Measurements from ENCODE around the gene ENAH. TPM values are rescaled to one million over a fixed set of nuclear protein-coding genes. Genes with fewer than 3 reads are reported as not detected.
"Not testable (repeated sequence)": the region's sequence is repeated elsewhere in the genome, so short reads cannot be mapped to it uniquely, and the experiment has no call there.

The ENAH gene
- total RNA-seq, 1 donor from 2014 or later = 749 TPM

DNA sequence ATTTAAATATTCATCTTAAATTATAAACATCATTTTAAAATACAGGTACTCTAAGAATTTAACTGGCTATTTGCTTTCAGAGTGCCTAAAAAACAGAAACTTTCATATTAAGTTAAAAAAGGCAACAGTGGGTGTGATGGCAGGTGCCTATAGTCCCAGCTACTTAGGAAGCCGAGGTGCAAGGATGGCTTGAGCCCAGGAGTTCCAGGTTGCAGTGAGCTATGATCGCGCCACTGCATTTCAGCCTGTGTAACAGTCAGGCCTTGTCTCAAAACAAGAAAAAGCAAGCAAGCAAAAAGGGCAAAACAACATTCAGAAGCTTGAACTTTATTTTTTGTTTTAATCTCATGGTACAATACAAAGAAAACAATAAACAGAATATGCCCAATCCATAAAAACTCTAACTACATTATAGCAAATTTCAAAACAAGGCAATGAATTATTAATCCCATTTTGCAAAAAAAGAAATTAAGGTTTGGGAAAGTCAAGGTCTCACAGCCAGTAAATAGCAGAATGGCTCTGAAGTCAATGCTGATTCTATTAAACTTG lies 15.2 kb downstream of the ENAH start:
- TF ChIP-seq, protein P1, sequence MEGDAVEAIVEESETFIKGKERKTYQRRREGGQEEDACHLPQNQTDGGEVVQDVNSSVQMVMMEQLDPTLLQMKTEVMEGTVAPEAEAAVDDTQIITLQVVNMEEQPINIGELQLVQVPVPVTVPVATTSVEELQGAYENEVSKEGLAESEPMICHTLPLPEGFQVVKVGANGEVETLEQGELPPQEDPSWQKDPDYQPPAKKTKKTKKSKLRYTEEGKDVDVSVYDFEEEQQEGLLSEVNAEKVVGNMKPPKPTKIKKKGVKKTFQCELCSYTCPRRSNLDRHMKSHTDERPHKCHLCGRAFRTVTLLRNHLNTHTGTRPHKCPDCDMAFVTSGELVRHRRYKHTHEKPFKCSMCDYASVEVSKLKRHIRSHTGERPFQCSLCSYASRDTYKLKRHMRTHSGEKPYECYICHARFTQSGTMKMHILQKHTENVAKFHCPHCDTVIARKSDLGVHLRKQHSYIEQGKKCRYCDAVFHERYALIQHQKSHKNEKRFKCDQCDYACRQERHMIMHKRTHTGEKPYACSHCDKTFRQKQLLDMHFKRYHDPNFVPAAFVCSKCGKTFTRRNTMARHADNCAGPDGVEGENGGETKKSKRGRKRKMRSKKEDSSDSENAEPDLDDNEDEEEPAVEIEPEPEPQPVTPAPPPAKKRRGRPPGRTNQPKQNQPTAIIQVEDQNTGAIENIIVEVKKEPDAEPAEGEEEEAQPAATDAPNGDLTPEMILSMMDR (IDR thresholded peaks at IDR 0.05; ENCODE audit: insufficient read depth, low read depth, low read length) = no peak
- no peak for TF ChIP-seq EZH2 (IDR thresholded peaks at IDR 0.05; ENCODE audit: insufficient read depth, low read length)
- no peak overlapping the region for H2AFZ ChIP-seq (ENCODE audit: low read depth, low read length)
- H3K36me3 ChIP-seq (ENCODE audit: insufficient read depth, low read length) = peaks cover 19% of the 10 kb centered on the region
- H3K9me3 Mint-ChIP-seq (ENCODE audit: unreplicated experiment) = no peaks in the 10 kb centered on the region
- no peak for DNase-seq (ENCODE audit: low read depth)
- no peaks in the 10 kb centered on the region for H3K27me3 Mint-ChIP-seq (ENCODE audit: low read depth, unreplicated experiment)
- no peaks in the 10 kb centered on the region for H3K27me3 ChIP-seq (ENCODE audit: insufficient read depth, low read length)
- H3K4me3 Mint-ChIP-seq (ENCODE audit: unreplicated experiment) = no peak overlapping the region
- H3K4me1 Mint-ChIP-seq (ENCODE audit: low read depth, unreplicated experiment) = peaks cover 59% of the 10 kb centered on the region
- H3K36me3 Mint-ChIP-seq (ENCODE audit: low read depth, unreplicated experiment) = peaks cover 22% of the 10 kb centered on the region
- no peak overlapping the region for H3K27ac ChIP-seq (ENCODE audit: low read depth, low read length)
- H3K79me2 ChIP-seq (ENCODE audit: insufficient read depth, low read length) = peaks cover 99% of the 10 kb centered on the region
- no peak for FAIRE-seq
- no peak overlapping the region for H3K4me2 ChIP-seq (ENCODE audit: low read length)
- peaks cover 92% of the 10 kb centered on the region for H4K20me1 ChIP-seq (ENCODE audit: insufficient read depth, low read length)
- no peaks in the 10 kb centered on the region for H3K9me3 ChIP-seq (ENCODE audit: insufficient read depth, low read depth, low read length)
- no peak overlapping the region for H3K9ac ChIP-seq (ENCODE audit: low read length)
- no peaks in the 10 kb centered on the region for H3K4me1 ChIP-seq (ENCODE audit: insufficient read depth, low read length)
- no peak overlapping the region for H3K4me3 ChIP-seq (ENCODE audit: insufficient read depth, low read depth, low read length)
- no peak overlapping the region for H3K27ac Mint-ChIP-seq (ENCODE audit: unreplicated experiment)

DNA sequence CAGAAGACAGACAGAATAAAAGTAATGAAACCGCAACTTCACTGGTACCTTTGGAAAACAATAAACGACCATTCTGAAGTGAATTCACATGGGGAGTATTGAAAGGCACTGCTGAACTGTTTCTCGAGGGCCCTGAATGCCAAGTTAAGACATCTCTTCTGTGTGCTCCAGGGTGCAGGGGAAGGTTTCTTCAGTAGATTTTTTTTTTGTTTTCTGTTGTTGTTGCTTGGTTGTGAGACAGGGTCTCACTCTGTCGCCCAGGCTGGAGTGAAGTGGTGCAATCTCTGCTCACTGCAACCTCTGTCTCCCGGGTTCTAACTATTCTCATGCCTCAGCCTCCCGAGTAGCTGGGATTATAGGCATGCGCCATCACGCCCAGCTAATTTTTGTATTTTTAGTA lies 15.9 kb downstream of the ENAH start:
- not testable (repeated sequence) for H3K4me1 ChIP-seq (ENCODE audit: insufficient read depth, low read length); H3K4me3 ChIP-seq (ENCODE audit: insufficient read depth, low read depth, low read length); H3K9ac ChIP-seq (ENCODE audit: low read length); H3K27me3 Mint-ChIP-seq (ENCODE audit: low read depth, unreplicated experiment); DNase-seq (ENCODE audit: low read depth); H3K27ac ChIP-seq (ENCODE audit: low read depth, low read length); H2AFZ ChIP-seq (ENCODE audit: low read depth, low read length); H3K9me3 ChIP-seq (ENCODE audit: insufficient read depth, low read depth, low read length); FAIRE-seq; H3K9me3 Mint-ChIP-seq (ENCODE audit: unreplicated experiment); H3K4me2 ChIP-seq (ENCODE audit: low read length); H3K27me3 ChIP-seq (ENCODE audit: insufficient read depth, low read length)
- peaks cover 99% of the 10 kb centered on the region for H3K79me2 ChIP-seq (ENCODE audit: insufficient read depth, low read length)
- peaks cover 14% of the 10 kb centered on the region for H3K36me3 ChIP-seq (ENCODE audit: insufficient read depth, low read length)
- Mint-ChIP-seq H3K4me1 (ENCODE audit: low read depth, unreplicated experiment) (peaks cover 56% of the 10 kb centered on the region), H3K27ac (ENCODE audit: unreplicated experiment) (peak overlapping the region; percentile 1), H3K36me3 (ENCODE audit: low read depth, unreplicated experiment) (peaks cover 25% of the 10 kb centered on the region), H3K4me3 (ENCODE audit: unreplicated experiment) (peak overlapping the region; percentile 51)
- H4K20me1 ChIP-seq (ENCODE audit: insufficient read depth, low read length) = peaks cover 92% of the 10 kb centered on the region

DNA sequence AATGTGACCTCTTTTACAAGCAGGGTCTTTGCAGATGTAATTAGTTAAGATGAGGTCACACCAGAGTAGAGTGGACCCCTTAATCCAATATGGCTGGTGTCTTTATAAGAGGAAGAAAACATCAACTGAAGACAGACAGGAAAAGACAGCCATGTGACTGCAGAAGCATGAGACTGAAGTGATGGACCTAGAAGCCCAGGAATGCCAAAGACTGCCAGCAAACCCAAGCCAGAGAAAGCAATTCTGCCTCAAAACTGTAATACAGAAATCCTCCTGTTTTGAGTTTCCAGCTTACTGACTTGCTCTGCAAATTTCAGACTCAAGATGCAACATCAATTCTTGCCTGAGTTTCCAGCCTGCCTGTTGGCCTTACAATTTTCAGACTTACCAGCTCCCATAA lies 17.3 kb downstream of the ENAH start:
- Histone ChIP-seq H3K4me2 (ENCODE audit: low read length) (no peak overlapping the region), H2AFZ (ENCODE audit: low read depth, low read length) (no peak overlapping the region), H3K4me1 (ENCODE audit: insufficient read depth, low read length) (no peaks in the 10 kb centered on the region), H4K20me1 (ENCODE audit: insufficient read depth, low read length) (peaks cover 95% of the 10 kb centered on the region), H3K27me3 (ENCODE audit: insufficient read depth, low read length) (no peaks in the 10 kb centered on the region), H3K27ac (ENCODE audit: low read depth, low read length) (no peak overlapping the region), H3K79me2 (ENCODE audit: insufficient read depth, low read length) (peaks cover 100% of the 10 kb centered on the region), H3K36me3 (ENCODE audit: insufficient read depth, low read length) (peaks cover 14% of the 10 kb centered on the region), H3K4me3 (ENCODE audit: insufficient read depth, low read depth, low read length) (no peak overlapping the region), H3K9ac (ENCODE audit: low read length) (no peak overlapping the region), H3K9me3 (ENCODE audit: insufficient read depth, low read depth, low read length) (no peaks in the 10 kb centered on the region)
- TF ChIP-seq, protein P1 (IDR thresholded peaks at IDR 0.05; ENCODE audit: insufficient read depth, low read depth, low read length) = no peak
- TF ChIP-seq EZH2 (IDR thresholded peaks at IDR 0.05; ENCODE audit: insufficient read depth, low read length) = no peak
- Mint-ChIP-seq H3K36me3 (ENCODE audit: low read depth, unreplicated experiment) (peaks cover 27% of the 10 kb centered on the region), H3K9me3 (ENCODE audit: unreplicated experiment) (no peaks in the 10 kb centered on the region), H3K4me1 (ENCODE audit: low read depth, unreplicated experiment) (peaks cover 65% of the 10 kb centered on the region), H3K27ac (ENCODE audit: unreplicated experiment) (peak overlapping the region; percentile 64), H3K27me3 (ENCODE audit: low read depth, unreplicated experiment) (no peaks in the 10 kb centered on the region), H3K4me3 (ENCODE audit: unreplicated experiment) (peak overlapping the region; percentile 64)
- DNase-seq (ENCODE audit: low read depth) (no peak), FAIRE-seq (no peak)

DNA sequence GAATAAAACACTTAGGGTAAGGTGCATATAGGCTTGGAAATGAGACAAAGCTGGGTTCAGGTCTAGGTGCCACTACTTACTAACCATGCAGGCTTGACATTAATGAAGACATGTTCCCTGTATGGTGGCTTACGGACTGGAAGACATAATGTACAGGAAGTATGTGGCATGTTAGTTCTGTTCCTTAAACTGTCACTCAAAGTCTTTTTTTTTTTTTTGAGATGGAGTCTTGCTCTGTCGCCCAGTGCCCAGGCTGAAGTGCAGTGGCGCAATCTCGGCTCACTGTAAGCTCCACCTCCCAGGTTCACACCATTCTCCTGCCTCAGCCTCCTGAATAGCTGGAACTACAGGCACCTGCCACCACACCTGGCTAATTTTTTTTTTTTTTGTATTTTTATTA lies 20.1 kb downstream of the ENAH start:
- peaks cover 17% of the 10 kb centered on the region for H3K36me3 Mint-ChIP-seq (ENCODE audit: low read depth, unreplicated experiment)
- H3K9ac ChIP-seq (ENCODE audit: low read length) = not testable (repeated sequence)
- H3K79me2 ChIP-seq (ENCODE audit: insufficient read depth, low read length) = peaks cover 100% of the 10 kb centered on the region

More for the DNA sequence above, 20.1 kb downstream of the ENAH start:
- not testable (repeated sequence) for H3K4me1 ChIP-seq (ENCODE audit: insufficient read depth, low read length); DNase-seq (ENCODE audit: low read depth); H3K4me3 Mint-ChIP-seq (ENCODE audit: unreplicated experiment); H3K4me3 ChIP-seq (ENCODE audit: insufficient read depth, low read depth, low read length); H3K9me3 Mint-ChIP-seq (ENCODE audit: unreplicated experiment); H3K27ac Mint-ChIP-seq (ENCODE audit: unreplicated experiment); FAIRE-seq; H3K27me3 ChIP-seq (ENCODE audit: insufficient read depth, low read length); H3K27ac ChIP-seq (ENCODE audit: low read depth, low read length); H3K4me2 ChIP-seq (ENCODE audit: low read length); H2AFZ ChIP-seq (ENCODE audit: low read depth, low read length); H3K27me3 Mint-ChIP-seq (ENCODE audit: low read depth, unreplicated experiment); H3K36me3 ChIP-seq (ENCODE audit: insufficient read depth, low read length); H3K9me3 ChIP-seq (ENCODE audit: insufficient read depth, low read depth, low read length)
- H4K20me1 ChIP-seq (ENCODE audit: insufficient read depth, low read length) = peaks cover 93% of the 10 kb centered on the region
- H3K4me1 Mint-ChIP-seq (ENCODE audit: low read depth, unreplicated experiment) = peaks cover 63% of the 10 kb centered on the region
